AG10803 (cell line): ENCODE results near the gene DUSP19.

Source experiments
- DNase-seq: peaks from one replicate; pipeline ENCODE4 v3.0.0; 2010; ENCODE audit warnings: low read depth
- H3K4me3 ChIP-seq: 2 replicates; pipeline ENCODE4 v1.5.1; 2011; ENCODE audit warnings: mild to moderate bottlenecking, low read length, control low read depth
- CTCF ChIP-seq: conservative IDR thresholded peaks from 2 replicates; pipeline ENCODE4 v1.5.1; 2011; ENCODE audit warnings: mild to moderate bottlenecking, low read length, control low read depth, inconsistent platforms

Gene DUSP19

GRCh38 chr2:183089192-183089851 lies 10.8 kb downstream of the DUSP19 start:
- no peak for TF ChIP-seq CTCF
- no peak for DNase-seq
- H3K4me3 ChIP-seq, result no peak overlapping the region

GRCh38 chr2:183091318-183091953 lies 12.9 kb downstream of the DUSP19 start:
- TF ChIP-seq CTCF, result no peak
- no peak overlapping the region for H3K4me3 ChIP-seq
- no peak for DNase-seq

- H3K4me3 ChIP-seq, result no peak overlapping the region
- DNase-seq, result no peak
- TF ChIP-seq CTCF, result no peak
Measured at GRCh38 chr2:183091954-183092345, 13.4 kb downstream of the DUSP19 start.

- DNase-seq, result peak; percentile 61
- TF ChIP-seq CTCF, result peak; percentile 21; the same call in 1 of the 2 replicates
- H3K4me3 ChIP-seq, result no peak overlapping the region
Measured at GRCh38 chr2:183093857-183094657, 15.5 kb downstream of the DUSP19 start.

GRCh38 chr2:183105402-183106134 lies 27.0 kb downstream of the DUSP19 start:
- peak; percentile 10 for DNase-seq
- TF ChIP-seq CTCF, result no peak

GRCh38 chr2:183112577-183112976 lies 34.0 kb downstream of the DUSP19 start:
- no peak for TF ChIP-seq CTCF

More at GRCh38 chr2:183105402-183106134, 27.0 kb downstream of the DUSP19 start:
- H3K4me3 ChIP-seq, result no peak overlapping the region

More at GRCh38 chr2:183112577-183112976, 34.0 kb downstream of the DUSP19 start:
- DNase-seq, result no peak
- H3K4me3 ChIP-seq, result no peak overlapping the region
